ENCODE data around the gene SLC6A13. TPM values are rescaled to one million over a fixed set of nuclear protein-coding genes. Genes with fewer than 3 reads are reported as not detected.

SLC6A13 gene
- total RNA-seq, 2 experiments from 2014 or later, result 0.09 TPM; not detected in 1

DNA sequence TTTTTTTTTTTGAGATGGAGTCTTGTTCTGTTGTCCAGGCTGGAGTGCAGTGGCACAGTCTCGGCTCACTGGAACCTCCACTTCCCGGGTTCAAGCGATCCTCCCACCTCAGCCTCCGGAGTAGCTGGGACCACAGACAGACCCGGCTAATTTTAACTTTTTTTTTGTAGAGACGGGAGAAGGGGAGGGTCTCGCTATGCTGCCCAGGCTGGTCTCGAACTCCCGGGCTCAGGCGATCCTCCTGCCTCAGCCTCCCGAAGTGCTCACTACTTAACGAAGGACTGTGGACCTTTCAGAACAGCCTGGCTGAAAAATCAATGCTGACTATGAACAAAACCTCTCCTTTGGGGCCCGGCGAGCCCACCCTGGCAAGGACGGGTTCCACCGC, 59.6 kb downstream of the SLC6A13 start:
- Histone ChIP-seq H3K27ac (ENCODE audit: low read depth, low read length, poor library complexity, severe bottlenecking) (no peak overlapping the region), H3K9me3 (ENCODE audit: low read length) (no peaks in the 10 kb centered on the region), H3K4me3 (ENCODE audit: low read depth, low read length, poor library complexity, severe bottlenecking) (no peak overlapping the region), H3K4me2 (ENCODE audit: low read length) (no peak overlapping the region), H3K36me3 (ENCODE audit: insufficient read depth, low read length) (no peaks in the 10 kb centered on the region), H3K4me1 (ENCODE audit: insufficient read depth, low read length, poor library complexity, severe bottlenecking) (no peaks in the 10 kb centered on the region), H3K9me2 (ENCODE audit: insufficient read depth, low read length) (no peaks in the 10 kb centered on the region), H4K20me1 (ENCODE audit: insufficient read depth, low read length) (no peaks in the 10 kb centered on the region), H2AFZ (ENCODE audit: low read length) (no peak overlapping the region), H3K79me2 (ENCODE audit: insufficient read depth, low read depth, low read length) (no peaks in the 10 kb centered on the region)
- BruUV-seq (replicated peaks), result no TSS peak
- no peak for TF ChIP-seq EZH2phosphoT487 (IDR thresholded peaks at IDR 0.05; ENCODE audit: borderline replicate concordance, low read depth, low read length)
- TF ChIP-seq, protein P1, sequence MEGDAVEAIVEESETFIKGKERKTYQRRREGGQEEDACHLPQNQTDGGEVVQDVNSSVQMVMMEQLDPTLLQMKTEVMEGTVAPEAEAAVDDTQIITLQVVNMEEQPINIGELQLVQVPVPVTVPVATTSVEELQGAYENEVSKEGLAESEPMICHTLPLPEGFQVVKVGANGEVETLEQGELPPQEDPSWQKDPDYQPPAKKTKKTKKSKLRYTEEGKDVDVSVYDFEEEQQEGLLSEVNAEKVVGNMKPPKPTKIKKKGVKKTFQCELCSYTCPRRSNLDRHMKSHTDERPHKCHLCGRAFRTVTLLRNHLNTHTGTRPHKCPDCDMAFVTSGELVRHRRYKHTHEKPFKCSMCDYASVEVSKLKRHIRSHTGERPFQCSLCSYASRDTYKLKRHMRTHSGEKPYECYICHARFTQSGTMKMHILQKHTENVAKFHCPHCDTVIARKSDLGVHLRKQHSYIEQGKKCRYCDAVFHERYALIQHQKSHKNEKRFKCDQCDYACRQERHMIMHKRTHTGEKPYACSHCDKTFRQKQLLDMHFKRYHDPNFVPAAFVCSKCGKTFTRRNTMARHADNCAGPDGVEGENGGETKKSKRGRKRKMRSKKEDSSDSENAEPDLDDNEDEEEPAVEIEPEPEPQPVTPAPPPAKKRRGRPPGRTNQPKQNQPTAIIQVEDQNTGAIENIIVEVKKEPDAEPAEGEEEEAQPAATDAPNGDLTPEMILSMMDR (conservative IDR thresholded peaks at IDR 0.05; ENCODE audit: low read length), result no peak
- CTCF ChIA-PET (ENCODE audit: unreplicated experiment), result no interaction called here
- no peak for DNase-seq (ENCODE audit: low spot score)
- intact Hi-C loops (cut with micrococcal nuclease; ENCODE audit: unreplicated experiment), result no loop called here
- POLR2A ChIA-PET, result no interaction called here

DNA sequence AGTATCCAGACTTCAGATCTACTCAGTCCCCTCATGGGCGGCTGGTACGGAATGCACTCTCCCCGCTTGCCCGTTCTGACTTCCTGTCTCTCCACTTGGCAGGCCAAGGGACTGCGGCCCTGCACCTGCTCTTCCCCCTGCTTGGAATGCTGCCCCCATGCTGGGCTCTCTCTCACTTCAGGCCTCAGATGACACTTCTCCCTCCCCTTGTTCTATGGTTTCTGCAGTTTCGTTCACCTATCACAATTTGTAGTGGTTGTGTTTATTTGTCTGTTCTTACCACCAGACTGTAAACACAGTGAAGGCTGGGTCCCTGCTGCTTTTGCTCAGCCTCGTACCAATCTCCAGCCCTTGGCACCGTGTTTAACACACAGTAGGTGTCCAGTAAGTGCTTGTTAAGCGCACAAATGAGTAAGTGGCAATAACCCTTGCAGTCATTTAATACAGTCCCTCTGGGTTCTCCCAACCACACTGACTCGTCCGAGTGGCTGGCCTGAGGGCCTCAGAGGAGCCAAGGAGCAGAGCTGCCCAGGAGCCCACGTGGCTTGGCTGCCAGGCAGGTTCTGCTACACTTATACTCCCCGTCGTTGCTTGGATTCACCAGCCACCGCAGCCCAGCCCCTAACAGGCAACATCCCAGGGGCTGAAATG, 60.4 kb downstream of the SLC6A13 start:
- intact Hi-C loops (cut with micrococcal nuclease; ENCODE audit: unreplicated experiment), result no loop called here
- H4K20me1 ChIP-seq (ENCODE audit: insufficient read depth, low read length), result no peaks in the 10 kb centered on the region
- H3K4me2 ChIP-seq (ENCODE audit: low read length), result no peak overlapping the region
- DNase-seq (ENCODE audit: low spot score), result no peak
- H3K27ac ChIP-seq (ENCODE audit: low read depth, low read length, poor library complexity, severe bottlenecking), result no peak overlapping the region
- no peaks in the 10 kb centered on the region for H3K9me3 ChIP-seq (ENCODE audit: low read length)
- no peaks in the 10 kb centered on the region for H3K9me2 ChIP-seq (ENCODE audit: insufficient read depth, low read length)
- H3K4me1 ChIP-seq (ENCODE audit: insufficient read depth, low read length, poor library complexity, severe bottlenecking), result no peaks in the 10 kb centered on the region
- no peak overlapping the region for H2AFZ ChIP-seq (ENCODE audit: low read length)
- BruUV-seq (replicated peaks), result no TSS peak
- no peaks in the 10 kb centered on the region for H3K36me3 ChIP-seq (ENCODE audit: insufficient read depth, low read length)
- TF ChIP-seq, protein P1 (conservative IDR thresholded peaks at IDR 0.05; ENCODE audit: low read length), result no peak
- POLR2A ChIA-PET, result no interaction called here
- H3K79me2 ChIP-seq (ENCODE audit: insufficient read depth, low read depth, low read length), result no peaks in the 10 kb centered on the region
- CTCF ChIA-PET (ENCODE audit: unreplicated experiment), result no interaction called here
- H3K4me3 ChIP-seq (ENCODE audit: low read depth, low read length, poor library complexity, severe bottlenecking), result no peak overlapping the region

DNA sequence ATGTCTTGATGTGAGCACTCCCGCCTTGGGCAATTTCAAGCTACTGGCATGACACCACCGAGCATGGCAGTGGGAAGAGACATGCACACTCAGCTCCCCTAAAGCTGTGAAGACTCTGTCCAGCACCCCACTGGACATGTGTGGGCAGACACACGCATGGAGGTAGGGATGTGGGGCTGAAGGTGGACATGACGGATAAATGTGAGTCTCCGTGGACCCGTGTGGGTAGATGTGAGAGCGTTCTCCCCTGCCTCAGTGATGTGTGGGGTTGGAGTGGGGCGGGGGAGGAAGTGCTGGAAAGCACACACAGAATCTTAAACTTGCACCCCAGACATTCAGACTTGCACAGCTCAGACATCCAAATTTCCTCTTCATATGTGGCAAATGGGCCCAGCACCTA, 61.3 kb downstream of the SLC6A13 start:
- ChIA-PET CTCF (ENCODE audit: unreplicated experiment) (no interaction called here), POLR2A (interaction anchor here (1.2 kb wide), 1 partner anchor 22 kb away, joined by 3 read pairs; no protein-coding TSS in a partner anchor)
- H3K4me2 ChIP-seq (ENCODE audit: low read length), result no peak overlapping the region
- H3K36me3 ChIP-seq (ENCODE audit: insufficient read depth, low read length), result no peaks in the 10 kb centered on the region
- intact Hi-C loops (cut with micrococcal nuclease; ENCODE audit: unreplicated experiment), result no loop called here
- no peak overlapping the region for H2AFZ ChIP-seq (ENCODE audit: low read length)
- no peaks in the 10 kb centered on the region for H3K79me2 ChIP-seq (ENCODE audit: insufficient read depth, low read depth, low read length)
- no peaks in the 10 kb centered on the region for H4K20me1 ChIP-seq (ENCODE audit: insufficient read depth, low read length)
- no peak overlapping the region for H3K27ac ChIP-seq (ENCODE audit: low read depth, low read length, poor library complexity, severe bottlenecking)
- H3K9me2 ChIP-seq (ENCODE audit: insufficient read depth, low read length), result no peaks in the 10 kb centered on the region
- DNase-seq (ENCODE audit: low spot score), result no peak
- no peaks in the 10 kb centered on the region for H3K9me3 ChIP-seq (ENCODE audit: low read length)
- no peaks in the 10 kb centered on the region for H3K4me1 ChIP-seq (ENCODE audit: insufficient read depth, low read length, poor library complexity, severe bottlenecking)
- no TSS peak for BruUV-seq (replicated peaks)
- H3K4me3 ChIP-seq (ENCODE audit: low read depth, low read length, poor library complexity, severe bottlenecking), result no peak overlapping the region
- TF ChIP-seq, protein P1 (conservative IDR thresholded peaks at IDR 0.05; ENCODE audit: low read length), result no peak
- TF ChIP-seq EZH2phosphoT487 (IDR thresholded peaks at IDR 0.05; ENCODE audit: borderline replicate concordance, low read depth, low read length), result no peak

All from OCI-LY7 (cell line).